NCI-H82 treated with DMSO at 0.1 percent for 48 hours (cell line): ENCODE measurements around the gene RBM33.

Experiments used
- DNase-seq: peaks from one replicate; lab custom pipeline; 2025; ENCODE audit not compliant: unreplicated experiment; lab: John Stamatoyannopoulos, UW

The RBM33 gene

DNA sequence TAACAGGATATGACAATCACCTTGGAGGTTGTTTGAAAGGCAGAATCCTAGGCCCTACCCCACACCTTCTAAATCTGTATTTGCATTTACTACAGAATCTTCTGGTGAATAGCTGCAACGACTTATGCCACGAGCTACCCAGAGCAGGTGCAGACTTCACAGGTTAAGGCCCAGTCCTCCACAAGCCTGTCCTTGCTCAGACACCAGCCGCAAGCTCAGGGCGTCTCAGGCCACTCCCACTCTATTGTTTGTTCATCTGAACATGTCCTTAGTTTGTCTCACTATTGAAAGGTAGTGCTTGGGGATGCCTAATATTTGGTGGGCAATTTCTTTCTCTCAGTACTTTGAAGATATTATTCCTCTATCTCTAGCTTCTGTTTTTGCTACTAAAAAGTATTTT is 18.9 kb upstream of the RBM33 start:
- no peak for DNase-seq

GRCh38 chr7:155629171-155629570 is 15.3 kb upstream of the RBM33 start:
- DNase-seq, result no peak

DNA sequence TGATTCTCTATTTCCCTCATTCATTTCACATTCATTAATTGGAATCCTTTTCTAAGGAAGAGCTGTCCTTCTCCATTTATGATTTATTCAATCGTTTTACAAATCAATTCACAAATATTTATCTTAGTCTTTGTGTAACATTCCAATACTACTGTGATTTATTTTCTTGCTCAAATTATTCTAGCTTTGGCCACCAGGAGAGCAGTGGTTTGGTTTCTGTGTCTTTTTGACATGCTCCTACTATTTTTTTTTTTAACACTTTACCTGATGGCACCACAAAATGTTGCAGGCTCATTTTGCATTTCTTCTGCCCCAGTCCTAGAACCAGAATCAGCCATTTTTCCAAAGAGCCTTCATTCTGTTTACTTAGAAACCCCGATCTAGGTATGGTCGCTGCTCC is 13.3 kb upstream of the RBM33 start:
- no peak for DNase-seq

DNA sequence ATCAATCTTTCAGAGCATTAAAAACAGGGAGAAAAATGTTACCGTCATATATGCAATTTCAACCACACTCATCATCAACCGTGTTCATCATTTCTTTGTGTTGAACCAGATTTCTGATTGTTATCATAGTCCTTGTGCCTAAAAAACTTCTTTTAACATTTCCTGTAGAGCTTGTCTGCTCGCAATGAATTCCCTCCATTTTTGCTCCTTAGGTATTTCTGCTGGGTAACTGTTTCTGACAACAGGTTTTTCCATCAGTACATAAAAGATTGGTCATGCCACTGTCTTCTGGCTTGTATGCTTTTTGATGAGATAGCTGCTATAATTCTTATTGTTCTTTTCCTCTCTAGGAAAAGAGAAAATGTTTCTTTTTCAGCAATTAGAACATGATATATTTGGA is 8.6 kb upstream of the RBM33 start:
- DNase-seq, result no peak

GRCh38 chr7:155637155-155637554 is 7.3 kb upstream of the RBM33 start:
- DNase-seq, result no peak

- DNase-seq, result no peak
Measured at GRCh38 chr7:155638366-155638765, 6.1 kb upstream of the RBM33 start.

DNA sequence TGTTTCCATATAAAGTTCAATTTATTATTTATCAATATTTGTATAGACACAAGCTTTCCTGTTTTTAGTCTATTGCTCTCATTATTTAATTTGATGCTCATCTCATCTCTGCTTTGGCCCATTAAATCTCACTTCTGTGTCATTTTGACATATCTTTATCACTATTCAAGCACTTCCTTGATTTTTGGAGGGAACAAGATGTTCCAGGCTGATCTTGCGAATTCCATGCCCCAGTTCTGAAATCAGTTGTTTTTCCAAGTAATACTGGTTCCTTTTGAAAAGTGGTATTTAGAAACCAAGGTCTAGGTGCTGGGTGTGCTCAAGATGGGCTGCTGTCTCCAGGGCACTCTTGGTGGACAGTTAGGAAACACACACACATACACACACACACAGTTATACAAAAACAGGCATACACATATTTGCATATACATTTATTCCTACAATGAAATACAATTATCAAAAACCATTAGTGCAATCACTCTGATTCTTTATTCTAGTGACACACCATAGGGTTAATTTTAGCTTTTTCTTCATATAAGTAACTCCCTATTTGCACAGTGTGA is 4.4 kb upstream of the RBM33 start:
- no peak for DNase-seq

DNA sequence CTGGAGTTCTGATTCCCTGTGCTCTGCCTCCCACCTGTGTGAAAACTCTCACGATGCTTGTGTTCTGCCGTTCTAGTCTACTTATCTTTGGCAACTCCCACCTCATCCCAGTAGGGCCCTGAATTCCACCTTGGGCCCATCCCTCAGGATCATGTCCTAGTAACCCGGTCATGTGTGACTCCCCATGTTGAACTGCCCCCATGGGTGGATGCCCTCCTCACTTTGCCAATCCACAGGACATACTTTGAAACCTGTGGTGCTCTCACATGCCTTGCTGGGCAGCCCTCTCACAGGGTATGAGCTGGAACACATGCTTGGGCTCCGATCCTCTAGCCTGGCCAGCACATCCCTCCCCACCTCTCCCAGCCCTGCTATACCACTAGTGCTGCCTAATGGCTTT is 3.8 kb upstream of the RBM33 start:
- no peak for DNase-seq

DNA sequence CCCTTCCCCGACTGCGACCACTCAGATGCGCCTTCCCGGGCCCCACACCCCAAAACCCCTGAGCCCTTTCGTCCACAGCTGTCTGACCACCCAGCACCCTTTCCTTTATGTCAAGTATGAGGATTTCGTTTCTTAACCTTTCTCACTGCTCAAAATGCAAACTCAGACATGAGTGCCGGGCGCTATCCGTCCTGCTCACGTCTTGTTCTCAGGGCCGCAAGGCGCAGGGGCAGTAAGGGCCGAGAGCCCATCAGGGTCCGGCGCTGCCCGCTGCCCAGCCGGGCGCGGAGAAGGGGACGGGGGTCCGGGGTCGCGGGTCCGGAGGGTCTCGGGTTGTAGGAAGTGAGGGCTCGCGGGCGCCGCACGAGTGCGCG is 670 bp upstream of the RBM33 start:
- peak; percentile 30 for DNase-seq

- DNase-seq, result peak; percentile 9
Measured at GRCh38 chr7:155644971-155645509, 579 bp downstream of the RBM33 start.

GRCh38 chr7:155645662-155646061 is 1.2 kb downstream of the RBM33 start:
- DNase-seq, result no peak

DNA sequence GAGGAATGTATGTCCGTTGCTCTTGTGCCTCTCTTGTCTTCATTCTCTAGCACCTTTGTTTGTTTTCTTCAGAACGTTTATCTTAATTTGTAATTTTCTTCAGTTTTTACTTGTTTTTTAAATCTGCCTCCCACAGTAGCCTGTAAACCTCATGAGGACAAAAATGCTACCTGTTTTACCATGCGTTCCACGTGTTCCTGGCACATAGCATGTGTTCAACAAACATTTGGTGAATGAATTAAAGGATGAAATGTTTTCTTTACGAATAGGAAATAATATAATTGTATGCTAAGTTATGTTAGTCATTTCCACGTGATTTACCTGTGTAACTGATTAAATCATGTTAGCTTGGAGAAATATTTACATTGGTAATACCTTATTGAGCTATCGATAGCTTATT is 2.2 kb downstream of the RBM33 start:
- DNase-seq, result no peak

GRCh38 chr7:155647302-155647701 is 2.8 kb downstream of the RBM33 start:
- no peak for DNase-seq

GRCh38 chr7:155647734-155648133 is 3.3 kb downstream of the RBM33 start:
- DNase-seq, result no peak

DNA sequence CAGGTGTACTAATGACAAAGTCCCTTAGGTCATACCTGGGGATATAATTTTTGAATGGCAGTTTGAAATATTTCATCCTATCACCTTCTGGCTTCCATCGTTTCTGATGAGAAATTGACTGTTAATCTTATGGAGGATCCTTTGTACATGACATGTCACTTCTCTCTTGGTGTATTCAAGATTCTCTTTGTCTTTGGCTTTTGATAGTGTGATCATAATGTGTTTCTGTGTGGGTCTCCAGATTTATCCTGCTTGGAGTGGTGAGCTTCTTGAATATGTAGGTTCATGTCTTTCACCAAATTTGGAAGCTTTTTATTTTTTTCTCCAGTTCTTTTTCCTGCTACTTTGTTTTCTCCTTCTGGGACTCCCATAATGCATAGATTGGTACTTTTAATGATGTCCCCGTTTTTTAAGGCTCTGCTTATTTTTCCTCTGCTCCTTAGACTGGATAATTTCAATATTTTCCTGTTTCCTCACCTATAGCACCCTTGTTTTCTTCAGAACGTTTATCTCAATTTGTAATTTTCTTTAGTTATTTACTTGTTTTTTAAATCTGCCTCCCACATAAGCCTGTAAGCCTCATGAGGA is 4.4 kb downstream of the RBM33 start:
- DNase-seq, result no peak

DNA sequence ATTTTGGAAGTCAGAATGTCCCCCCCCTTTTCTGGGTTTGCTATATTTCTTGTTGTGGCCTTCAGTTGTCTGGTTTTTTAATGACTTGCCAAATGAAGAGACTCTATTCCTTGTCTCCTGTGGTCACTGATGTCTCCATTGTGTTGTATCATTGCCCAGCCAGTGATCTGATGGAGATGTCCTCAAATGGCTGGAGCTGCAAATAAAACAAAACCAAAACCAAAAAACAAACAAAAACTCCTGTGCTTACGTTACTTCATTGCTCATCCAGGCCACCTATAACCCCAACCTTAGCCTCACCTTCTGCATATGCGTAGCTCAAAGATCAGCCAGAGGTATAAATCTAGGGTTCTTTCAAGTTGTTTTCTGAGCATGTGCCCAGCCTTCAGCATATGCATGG is 5.1 kb downstream of the RBM33 start:
- DNase-seq, result no peak

- no peak for DNase-seq
Measured at GRCh38 chr7:155652156-155653114, 8.0 kb downstream of the RBM33 start.

DNA sequence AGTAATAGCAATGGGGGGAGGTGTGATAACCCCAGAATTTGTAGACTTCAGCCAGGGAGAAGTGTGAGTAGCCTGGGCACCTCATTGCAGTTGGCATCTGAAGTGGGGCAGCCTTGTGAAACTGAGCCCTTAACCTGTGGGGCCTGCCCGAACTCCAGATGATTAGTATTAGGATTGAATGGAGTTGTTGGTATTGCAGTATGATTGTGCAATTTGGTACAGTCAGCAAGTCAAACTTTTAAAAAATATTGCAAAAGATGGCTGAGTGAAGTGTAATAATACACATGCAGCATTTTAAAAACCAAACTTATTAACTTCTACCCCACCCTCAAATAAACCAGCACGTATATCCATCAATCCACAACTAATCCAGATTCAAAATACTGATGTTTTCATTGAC is 9.3 kb downstream of the RBM33 start:
- DNase-seq, result no peak

GRCh38 chr7:155656891-155657290 is 12.4 kb downstream of the RBM33 start:
- no peak for DNase-seq

GRCh38 chr7:155660059-155660757 is 15.7 kb downstream of the RBM33 start:
- no peak for DNase-seq

DNA sequence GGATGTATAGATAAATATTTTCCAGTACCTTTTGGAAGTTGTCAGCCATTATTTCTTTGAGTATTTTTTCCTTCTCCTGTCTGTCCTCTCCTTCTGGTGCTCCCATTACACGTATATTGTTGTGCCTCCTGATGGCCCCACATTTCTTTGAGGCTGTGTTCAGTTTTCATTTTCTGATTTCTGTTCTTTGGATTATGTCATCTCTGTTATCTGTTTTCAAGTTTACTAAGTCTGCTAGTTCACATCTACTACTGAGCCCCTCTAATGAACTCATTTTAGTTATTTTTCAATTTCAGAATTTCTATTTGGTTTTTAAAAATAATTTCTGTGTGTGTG is 16.3 kb downstream of the RBM33 start:
- no peak for DNase-seq
